ENCODE measurements around the gene EML5.
"Not testable (repeated sequence)": the region's sequence is repeated elsewhere in the genome, so short reads cannot be mapped to it uniquely, and the experiment has no call there.

Gene EML5

GRCh38 chr14:88823968-88824313 lies 31.2 kb upstream of the EML5 start:
- peak overlapping the region; percentile 92 for H3K27ac ChIP-seq
- TF ChIP-seq CTCF (conservative IDR thresholded peaks at IDR 0.05), result no peak

- no peak overlapping the region for H3K27ac ChIP-seq
- TF ChIP-seq CTCF (conservative IDR thresholded peaks at IDR 0.05), result no peak
Measured at GRCh38 chr14:88821888-88822287, 29.1 kb upstream of the EML5 start.

GRCh38 chr14:88821378-88821777 lies 28.6 kb upstream of the EML5 start:
- no peak overlapping the region for H3K27ac ChIP-seq
- no peak for TF ChIP-seq CTCF (conservative IDR thresholded peaks at IDR 0.05)

GRCh38 chr14:88819674-88820073 lies 26.9 kb upstream of the EML5 start:
- H3K27ac ChIP-seq, result not testable (repeated sequence)

- H3K27ac ChIP-seq, result no peak overlapping the region
- TF ChIP-seq CTCF (conservative IDR thresholded peaks at IDR 0.05), result no peak
Measured at GRCh38 chr14:88818018-88818417, 25.3 kb upstream of the EML5 start.

GRCh38 chr14:88815980-88816379 lies 23.2 kb upstream of the EML5 start:
- H3K27ac ChIP-seq, result no peak overlapping the region
- TF ChIP-seq CTCF (conservative IDR thresholded peaks at IDR 0.05), result no peak

GRCh38 chr14:88808359-88808758 lies 15.6 kb upstream of the EML5 start:
- TF ChIP-seq CTCF (conservative IDR thresholded peaks at IDR 0.05), result no peak
- no peak overlapping the region for H3K27ac ChIP-seq

GRCh38 chr14:88804477-88804876 lies 11.7 kb upstream of the EML5 start:
- TF ChIP-seq CTCF (conservative IDR thresholded peaks at IDR 0.05), result no peak
- no peak overlapping the region for H3K27ac ChIP-seq
